PC-9 (cell line): ENCODE results near the gene TMOD3. TPM values are rescaled to one million over a fixed set of nuclear protein-coding genes. Genes with fewer than 3 reads are reported as not detected.
A peak's percentile ranks its signal among the peaks of the same experiment; 100 is the strongest.

ENCODE experiments used
- BruUV-seq: library from RNA; stranded (reverse); fragments of 400-500 nt; replicated peaks from 2 replicates; lab custom pipeline; 2021; lab: Mats Ljungman, UMichigan
- CTCF ChIA-PET: fragments of 300-600 bp; sonication (Branson Sonifier 250); formaldehyde crosslinking; loops from one replicate; lab custom pipeline; 2022; ENCODE audit warnings: antibody characterized with exemption; lab: Charles Lee
- POLR2A ChIA-PET: fragments of 300-600 bp; sonication (Branson Sonifier 250); formaldehyde crosslinking; loops from one replicate; lab custom pipeline; 2022; ENCODE audit warnings: antibody characterized with exemption; ENCODE audit not compliant: unreplicated experiment; lab: Charles Lee
- DNase-seq, 2 experiments: peaks; one replicate each; pipeline versions ENCODE4 v3.0.0 to v3.0.0-alpha.2; 2015 to 2022; ENCODE audit warnings: mixed read lengths in 1 of 2
- H2AFZ ChIP-seq: fragments of 200-600 bp; sonication (generic); 2 replicates; pipeline ENCODE4 v1.8.1; 2017; ENCODE audit warnings: antibody characterized with exemption
- H3F3A ChIP-seq: fragments of 200-600 bp; sonication (generic); 2 replicates; pipeline ENCODE4 v1.8.1; 2017; ENCODE audit warnings: antibody characterized with exemption, mild to moderate bottlenecking, low read depth; ENCODE audit not compliant: insufficient read depth
- H3K27ac ChIP-seq: fragments of 200-600 bp; sonication (generic); 2 replicates; pipeline ENCODE4 v1.6.1; 2016; ENCODE audit warnings: mixed run types
- H3K27me3 ChIP-seq: fragments of 200-600 bp; sonication (generic); 2 replicates; pipeline ENCODE4 v1.6.1; 2016; ENCODE audit warnings: low read depth, mixed run types; ENCODE audit not compliant: insufficient read depth
- H3K36me3 ChIP-seq: fragments of 200-600 bp; sonication (generic); 2 replicates; pipeline ENCODE4 v1.6.1; 2016; ENCODE audit warnings: low read depth, mixed run types
- H3K4me1 ChIP-seq: fragments of 200-600 bp; sonication (generic); replicated peaks from 2 replicates; pipeline ENCODE4 v1.6.1; 2016; ENCODE audit warnings: mixed run types; ENCODE audit not compliant: insufficient read depth
- H3K4me2 ChIP-seq: fragments of 200-600 bp; sonication (generic); 2 replicates; pipeline ENCODE4 v1.6.1; 2017; ENCODE audit warnings: mixed run types
- H3K4me3 ChIP-seq: fragments of 200-600 bp; sonication (generic); 2 replicates; pipeline ENCODE4 v1.6.1; 2016; ENCODE audit warnings: mixed run types
- H3K79me2 ChIP-seq: fragments of 200-600 bp; sonication (generic); 2 replicates; pipeline ENCODE4 v1.6.1; 2017; ENCODE audit warnings: low read depth, mixed run types
- H3K9me2 ChIP-seq: fragments of 200-600 bp; sonication (generic); 2 replicates; pipeline ENCODE4 v1.8.1; 2017; ENCODE audit warnings: mild to moderate bottlenecking; ENCODE audit not compliant: insufficient read depth
- H3K9me3 ChIP-seq: fragments of 200-600 bp; sonication (generic); 2 replicates; pipeline ENCODE4 v1.8.1; 2016; ENCODE audit warnings: low read depth; ENCODE audit not compliant: insufficient read depth
- H4K20me1 ChIP-seq: fragments of 200-600 bp; sonication (generic); 2 replicates; pipeline ENCODE4 v1.8.1; 2017; ENCODE audit not compliant: insufficient read depth
- CTCF ChIP-seq: fragments of 200-600 bp; sonication (generic); conservative IDR thresholded peaks from 2 replicates; pipeline ENCODE4 v1.6.1; 2017; ENCODE audit warnings: mixed run types, antibody characterized with exemption, mild to moderate bottlenecking, moderate library complexity
- EZH2 ChIP-seq: fragments of 200-600 bp; sonication (generic); IDR thresholded peaks from 2 replicates; pipeline ENCODE4 v1.8.0; 2017; ENCODE audit warnings: antibody characterized with exemption, low read depth
- intact Hi-C: fragments of 100-400 bp; cut with micrococcal nuclease; formaldehyde crosslinking; loops from one replicate; pipeline ENCODE4 v1.10.0; 2022; ENCODE audit not compliant: unreplicated experiment
- total RNA-seq: library from RNA; stranded (reverse); gene quantifications from 2 replicates; pipeline ENCODE4 v1.2.3, GENCODE V29; 2021

TMOD3 gene
- total RNA-seq, 1 experiment from 2014 or later = 125 TPM

DNA sequence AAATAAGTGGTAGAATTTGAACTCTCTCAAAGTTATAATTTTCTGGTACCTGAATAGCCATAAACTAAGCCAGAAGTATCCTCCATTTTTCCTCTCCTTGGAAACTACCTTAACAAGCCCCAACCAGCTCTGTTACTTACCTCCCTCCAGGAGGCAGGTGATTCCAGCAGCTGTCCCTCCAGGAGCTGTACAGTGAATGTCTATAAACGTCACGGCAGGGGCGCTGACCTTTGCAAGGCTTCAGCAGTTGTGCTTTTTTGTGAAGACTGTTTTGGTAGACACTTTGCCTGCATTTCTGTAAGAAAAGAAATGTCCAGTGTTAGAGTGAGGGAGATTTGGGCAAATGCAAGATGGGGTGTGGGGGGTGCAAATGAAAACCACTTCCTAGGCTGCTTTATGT is 75.0 kb downstream of the TMOD3 start:
- no peaks in the 10 kb centered on the region for H3K9me3 ChIP-seq
- intact Hi-C loops = no loop called here
- POLR2A ChIA-PET = no interaction called here

DNA sequence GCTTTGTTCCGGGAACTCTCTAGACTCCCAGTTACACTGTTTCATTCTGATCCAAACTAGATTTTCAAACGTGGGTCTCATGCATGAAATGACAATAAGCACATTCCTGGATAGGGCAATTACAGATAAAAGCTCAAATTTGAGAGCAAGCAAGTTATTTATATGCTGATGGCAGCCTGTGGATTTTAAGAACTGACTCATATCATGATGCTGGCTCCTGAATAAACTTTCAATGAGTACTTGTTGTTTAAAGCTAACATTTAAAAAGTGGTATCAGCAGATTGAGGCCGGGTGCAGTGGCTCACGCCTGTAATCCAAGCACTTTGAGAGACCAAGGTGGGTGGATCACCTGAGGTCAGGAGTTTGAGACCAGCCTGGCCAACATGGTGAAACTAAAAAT is 75.5 kb downstream of the TMOD3 start:
- Histone ChIP-seq H4K20me1 (0 out of 2 replicates have a peak, but pooled peaks cover 4% of the 10 kb centered on the region), H3K27ac (no peak overlapping the region), H3K4me3 (no peak overlapping the region), H3K36me3 (peaks cover 21% of the 10 kb centered on the region), H3K79me2 (no peaks in the 10 kb centered on the region), H2AFZ (no peak overlapping the region), H3K4me2 (no peak overlapping the region), H3K4me1 (peaks cover 27% of the 10 kb centered on the region), H3K9me2 (no peaks in the 10 kb centered on the region), H3K27me3 (no peaks in the 10 kb centered on the region), H3K9me3 (no peaks in the 10 kb centered on the region), H3F3A (peaks cover 21% of the 10 kb centered on the region)
- ChIA-PET CTCF (interaction anchor here (0.5 to 1.9 kb wide), 2 partner anchors 9 to 118 kb away, joined by 5 to 7 read pairs; no protein-coding TSS in a partner anchor), POLR2A (no interaction called here)
- intact Hi-C loops = no loop called here
- no TSS peak for BruUV-seq
- no peak for DNase-seq
- TF ChIP-seq CTCF (no peak), EZH2 (no peak)

More for the DNA sequence above, 75.0 kb downstream of the TMOD3 start:
- no TSS peak for BruUV-seq
- Histone ChIP-seq H3K27ac (no peak overlapping the region), H3K4me2 (no peak overlapping the region), H3K27me3 (no peaks in the 10 kb centered on the region), H3K9me2 (no peaks in the 10 kb centered on the region), H3K79me2 (no peaks in the 10 kb centered on the region), H3F3A (peaks cover 21% of the 10 kb centered on the region), H3K36me3 (peaks cover 25% of the 10 kb centered on the region), H3K4me1 (peaks cover 27% of the 10 kb centered on the region), H4K20me1 (0 out of 2 replicates have a peak, but pooled peaks cover 4% of the 10 kb centered on the region), H3K4me3 (no peak overlapping the region), H2AFZ (no peak overlapping the region)
- TF ChIP-seq EZH2 = no peak
- no peak for TF ChIP-seq CTCF
- CTCF ChIA-PET = interaction anchor here (0.5 to 1.9 kb wide), 3 partner anchors 10 to 118 kb away, joined by 3 to 7 read pairs (median 5); no protein-coding TSS in a partner anchor
- DNase-seq = no peak

- Histone ChIP-seq H3K79me2 (no peaks in the 10 kb centered on the region), H3K27me3 (no peaks in the 10 kb centered on the region), H3K9me3 (no peaks in the 10 kb centered on the region), H3K4me2 (peak overlapping the region; percentile 52), H3K4me1 (peaks cover 27% of the 10 kb centered on the region), H4K20me1 (0 out of 2 replicates have a peak, but pooled peaks cover 4% of the 10 kb centered on the region), H3K9me2 (no peaks in the 10 kb centered on the region), H3K27ac (peak overlapping the region; percentile 69), H2AFZ (no peak overlapping the region), H3F3A (peaks cover 21% of the 10 kb centered on the region), H3K4me3 (peak overlapping the region; percentile 26; the same call in 1 of the 2 replicates), H3K36me3 (peaks cover 16% of the 10 kb centered on the region)
- peak; percentile 60 for TF ChIP-seq CTCF
- no peak for TF ChIP-seq EZH2
- intact Hi-C loops = loop anchor here (1.0 to 2.0 kb wide), 5 partner anchors 32 to 256 kb away; partner anchors contain the start of gene TMOD3
- ChIA-PET POLR2A (no interaction called here), CTCF (interaction anchor here (1.2 kb wide), 1 partner anchor 120 kb away, joined by 8 read pairs; no protein-coding TSS in a partner anchor)
- no TSS peak for BruUV-seq
- DNase-seq = peak; percentile 83 to 97
These were observed 77.8 kb downstream of the TMOD3 start for GRCh38 chr15:51907136-51907862.
